ENCODE results near the gene DUXB. TPM values are rescaled to one million over a fixed set of nuclear protein-coding genes. Genes with fewer than 3 reads are reported as not detected.

DUXB gene, protein sequence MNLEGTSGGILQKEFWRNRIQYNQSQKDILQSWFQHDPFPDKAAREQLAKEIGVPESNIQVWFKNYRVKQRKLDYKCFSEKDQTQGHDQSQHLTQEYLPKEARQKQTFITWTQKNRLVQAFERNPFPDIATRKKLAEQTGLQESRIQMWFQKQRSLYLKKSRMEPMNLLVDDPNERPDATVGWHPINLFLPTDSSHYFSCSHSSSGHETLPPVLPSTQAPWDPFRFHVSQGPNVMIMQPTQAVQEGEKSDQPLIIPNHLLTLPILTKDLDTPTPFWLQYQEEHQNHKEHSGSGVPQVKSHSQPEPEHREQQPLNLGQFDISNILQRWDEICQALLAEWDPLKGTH
- total RNA-seq: not detected in 3 replicates

DNA sequence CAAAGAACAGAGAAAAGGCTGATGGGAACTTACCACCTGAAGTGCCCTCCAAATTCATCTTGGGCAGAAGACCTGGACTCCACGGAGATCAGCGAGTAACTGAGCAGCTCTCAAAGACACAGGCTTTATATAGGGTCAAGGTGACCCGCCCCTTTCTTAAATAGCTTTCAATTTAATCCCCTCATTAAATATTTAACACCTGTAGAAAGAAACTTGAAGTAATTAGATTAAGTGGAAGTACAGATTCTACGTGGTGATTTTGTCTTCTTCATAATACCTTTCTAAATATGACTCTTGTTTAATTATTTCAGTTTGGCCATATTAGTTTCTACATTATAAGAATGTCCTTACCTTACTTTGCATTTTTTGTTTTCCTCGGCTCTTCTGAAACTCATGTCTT lies at the start of gene DUXB:
Gene DUXB (minus strand): TSS at position 101 of the 400 bp plus-strand sequence. CDS start 43 bp downstream, at position 58.
- no peaks in the 10 kb centered on the region for H3K27me3 Mint-ChIP-seq (ENCODE audit: low read depth)

DNA sequence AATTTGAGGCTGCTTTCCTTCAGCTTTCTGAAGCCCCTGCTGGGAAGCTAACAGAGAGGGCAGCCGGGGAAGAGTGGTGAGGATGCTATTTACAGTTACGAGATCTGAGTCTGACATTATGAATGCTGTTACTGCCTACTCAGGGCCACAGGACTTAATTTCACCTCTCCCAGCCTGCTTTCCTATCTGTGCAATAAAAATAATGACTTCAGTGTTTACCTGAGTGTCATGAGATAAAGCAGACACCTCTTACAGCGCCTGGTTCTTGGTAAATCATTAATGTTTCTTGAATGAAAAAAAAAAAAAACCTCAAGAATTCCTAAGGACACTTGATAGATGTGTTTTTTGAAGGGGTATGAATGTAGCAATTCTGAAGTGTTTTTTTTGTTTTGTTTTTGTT lies 49.3 kb upstream of the DUXB start:
- peaks cover 17% of the 10 kb centered on the region for H3K9me3 Mint-ChIP-seq

More for the DNA sequence above, at the start of gene DUXB:
- H3K4me3 Mint-ChIP-seq: no peak within 1 kb of the TSS
- DNase-seq (ENCODE audit: low spot score in 2 of 2, unreplicated experiment in 2 of 2): no peak
- H3K9me3 Mint-ChIP-seq: peaks cover 4% of the 10 kb centered on the region
- H3K36me3 Mint-ChIP-seq: no peaks in the 10 kb centered on the region
- TF ChIP-seq, protein P1, sequence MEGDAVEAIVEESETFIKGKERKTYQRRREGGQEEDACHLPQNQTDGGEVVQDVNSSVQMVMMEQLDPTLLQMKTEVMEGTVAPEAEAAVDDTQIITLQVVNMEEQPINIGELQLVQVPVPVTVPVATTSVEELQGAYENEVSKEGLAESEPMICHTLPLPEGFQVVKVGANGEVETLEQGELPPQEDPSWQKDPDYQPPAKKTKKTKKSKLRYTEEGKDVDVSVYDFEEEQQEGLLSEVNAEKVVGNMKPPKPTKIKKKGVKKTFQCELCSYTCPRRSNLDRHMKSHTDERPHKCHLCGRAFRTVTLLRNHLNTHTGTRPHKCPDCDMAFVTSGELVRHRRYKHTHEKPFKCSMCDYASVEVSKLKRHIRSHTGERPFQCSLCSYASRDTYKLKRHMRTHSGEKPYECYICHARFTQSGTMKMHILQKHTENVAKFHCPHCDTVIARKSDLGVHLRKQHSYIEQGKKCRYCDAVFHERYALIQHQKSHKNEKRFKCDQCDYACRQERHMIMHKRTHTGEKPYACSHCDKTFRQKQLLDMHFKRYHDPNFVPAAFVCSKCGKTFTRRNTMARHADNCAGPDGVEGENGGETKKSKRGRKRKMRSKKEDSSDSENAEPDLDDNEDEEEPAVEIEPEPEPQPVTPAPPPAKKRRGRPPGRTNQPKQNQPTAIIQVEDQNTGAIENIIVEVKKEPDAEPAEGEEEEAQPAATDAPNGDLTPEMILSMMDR (IDR thresholded peaks at IDR 0.05; ENCODE audit: unreplicated experiment): no peak
- H3K4me1 Mint-ChIP-seq: no peaks in the 10 kb centered on the region
- H3K27ac Mint-ChIP-seq: no peak within 1 kb of the TSS

DNA sequence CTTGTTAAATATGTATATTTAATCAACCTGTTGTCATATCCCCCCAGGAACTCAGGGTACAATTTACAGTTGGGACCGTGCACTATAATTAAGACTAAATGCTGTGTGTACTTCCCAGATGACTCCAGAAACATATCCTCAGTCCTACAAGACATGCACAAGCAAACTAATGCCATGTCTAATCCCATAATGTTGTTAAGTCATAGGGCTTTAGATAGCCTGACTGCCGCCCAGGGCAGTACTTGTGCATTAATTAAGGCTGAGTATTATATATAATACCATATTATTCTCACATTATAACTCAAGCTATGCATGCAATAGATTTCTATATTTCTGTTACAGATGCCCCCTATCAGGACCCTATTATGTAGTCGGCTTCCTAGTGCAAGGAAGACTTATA lies 45.1 kb upstream of the DUXB start:
- Mint-ChIP-seq H3K36me3 (peaks cover 6% of the 10 kb centered on the region), H3K27ac (no peak overlapping the region), H3K27me3 (ENCODE audit: low read depth) (peaks cover under 1% of the 10 kb centered on the region), H3K9me3 (peaks cover 45% of the 10 kb centered on the region), H3K4me3 (no peak overlapping the region), H3K4me1 (no peaks in the 10 kb centered on the region)
- TF ChIP-seq, protein P1 (IDR thresholded peaks at IDR 0.05; ENCODE audit: unreplicated experiment): no peak
- DNase-seq (ENCODE audit: low spot score in 2 of 2, unreplicated experiment in 2 of 2): no peak

More for the DNA sequence above, 49.3 kb upstream of the DUXB start:
- Mint-ChIP-seq H3K27me3 (ENCODE audit: low read depth) (peaks cover 13% of the 10 kb centered on the region), H3K4me1 (no peaks in the 10 kb centered on the region), H3K36me3 (no peaks in the 10 kb centered on the region), H3K4me3 (no peak overlapping the region), H3K27ac (no peak overlapping the region)
- TF ChIP-seq, protein P1 (IDR thresholded peaks at IDR 0.05; ENCODE audit: unreplicated experiment): no peak
- no peak for DNase-seq (ENCODE audit: low spot score in 2 of 2, unreplicated experiment in 2 of 2)

DNA sequence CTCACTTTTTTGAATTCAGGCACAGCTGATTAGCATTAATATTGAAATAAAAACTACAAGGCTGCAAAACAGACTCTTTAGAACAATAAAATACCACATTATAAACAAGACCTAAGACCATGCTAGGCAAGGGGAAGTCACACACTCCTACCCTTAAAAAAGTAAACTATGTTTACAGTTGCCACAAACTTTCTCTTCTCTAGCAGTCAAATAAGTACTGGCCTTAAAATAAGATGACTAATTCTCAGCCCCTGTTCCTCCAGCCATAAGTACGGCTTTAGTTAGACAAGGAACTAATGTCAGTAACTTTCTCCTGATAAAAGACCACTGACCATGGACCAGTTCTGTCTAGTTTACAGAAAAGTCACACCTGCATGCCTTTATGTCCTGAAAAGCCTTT lies 44.6 kb upstream of the DUXB start:
- TF ChIP-seq, protein P1 (IDR thresholded peaks at IDR 0.05; ENCODE audit: unreplicated experiment): no peak

DNA sequence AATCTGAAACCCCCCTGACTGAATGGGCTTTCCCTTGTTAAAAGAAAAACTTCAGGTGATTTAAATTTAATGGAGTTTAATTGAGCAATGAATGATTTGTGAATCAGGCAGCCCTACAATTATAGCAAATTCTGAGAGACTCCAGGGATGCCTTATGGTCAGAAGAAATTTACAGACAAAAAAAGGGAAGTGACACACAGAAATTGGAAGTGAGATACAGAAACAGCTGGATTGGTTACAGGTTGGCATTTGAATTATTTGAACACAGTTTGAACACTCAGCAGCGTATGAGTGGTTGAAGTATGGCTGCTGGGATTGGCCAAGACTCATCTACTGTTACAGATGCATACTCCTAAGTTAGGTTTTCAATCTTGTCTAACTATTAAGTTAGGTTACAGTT lies 44.0 kb upstream of the DUXB start:
- H3K4me1 Mint-ChIP-seq: no peaks in the 10 kb centered on the region
- peaks cover 53% of the 10 kb centered on the region for H3K9me3 Mint-ChIP-seq
- TF ChIP-seq, protein P1 (IDR thresholded peaks at IDR 0.05; ENCODE audit: unreplicated experiment): no peak
- DNase-seq (ENCODE audit: low spot score in 2 of 2, unreplicated experiment in 2 of 2): no peak
- no peak overlapping the region for H3K4me3 Mint-ChIP-seq
- H3K27ac Mint-ChIP-seq: no peak overlapping the region
- H3K36me3 Mint-ChIP-seq: peaks cover 6% of the 10 kb centered on the region
- no peaks in the 10 kb centered on the region for H3K27me3 Mint-ChIP-seq (ENCODE audit: low read depth)

More for the DNA sequence above, 44.6 kb upstream of the DUXB start:
- no peak overlapping the region for H3K27ac Mint-ChIP-seq
- H3K4me3 Mint-ChIP-seq: no peak overlapping the region
- H3K27me3 Mint-ChIP-seq (ENCODE audit: low read depth): no peaks in the 10 kb centered on the region
- no peaks in the 10 kb centered on the region for H3K4me1 Mint-ChIP-seq
- peaks cover 51% of the 10 kb centered on the region for H3K9me3 Mint-ChIP-seq
- DNase-seq (ENCODE audit: low spot score in 2 of 2, unreplicated experiment in 2 of 2): no peak
- peaks cover 6% of the 10 kb centered on the region for H3K36me3 Mint-ChIP-seq
